CD4-positive, alpha-beta memory T cell (primary cell): ENCODE results near the gene RHOBTB1. TPM values are rescaled to one million over a fixed set of nuclear protein-coding genes. Genes with fewer than 3 reads are reported as not detected.

Experiments used
- CTCF ChIA-PET: fragments of 350-600 bp; sonication (Branson Sonifier 250); formaldehyde crosslinking; loops from one replicate; lab custom pipeline; 2021; ENCODE audit warnings: inconsistent platforms; ENCODE audit not compliant: partially characterized antibody; lab: Charles Lee
- POLR2A ChIA-PET: fragments of 350-600 bp; sonication (Branson Sonifier 250); formaldehyde crosslinking; loops from one replicate; lab custom pipeline; 2021; ENCODE audit not compliant: partially characterized antibody; lab: Charles Lee
- DNase-seq, 5 donors: peaks; one replicate each; pipeline versions ENCODE4 v3.0.0 to v3.0.0-alpha.2; 2020 to 2022; ENCODE audit warnings: mixed read lengths in 1 of 5
- H3K27ac ChIP-seq: one replicate; pipeline ENCODE4 v1.7.0; 2013; ENCODE audit warnings: low read depth, low read length
- H3K27me3 ChIP-seq: 2 replicates; pipeline ENCODE4 v1.7.0; 2013; ENCODE audit warnings: mild to moderate bottlenecking, low read length, moderate library complexity; ENCODE audit not compliant: insufficient read depth
- H3K36me3 ChIP-seq: 2 replicates; pipeline ENCODE4 v1.7.0; 2013; ENCODE audit warnings: mild to moderate bottlenecking, low read length, moderate library complexity; ENCODE audit not compliant: insufficient read depth
- H3K4me1 ChIP-seq: 2 replicates; pipeline ENCODE4 v1.7.0; 2013; ENCODE audit warnings: mild to moderate bottlenecking, low read length, moderate library complexity; ENCODE audit not compliant: insufficient read depth
- H3K4me3 ChIP-seq, 2 donors: one replicate each; pipeline ENCODE4 v1.7.0; 2013; ENCODE audit warnings: low read length in 2 of 2, mild to moderate bottlenecking in 1 of 2
- H3K9me3 ChIP-seq, 2 donors: one replicate each; pipeline ENCODE4 v1.7.0; 2013; ENCODE audit warnings: low read length in 2 of 2, control low read depth in 1 of 2; ENCODE audit not compliant: control insufficient read depth in 1 of 2
- H3K27ac Mint-ChIP-seq, 7 donors: one replicate each; pipeline ENCODE4 v1.8.0; 2020 to 2021; ENCODE audit warnings: mixed read lengths in 7 of 7, mild to moderate bottlenecking in 6 of 7, inconsistent platforms in 3 of 7, moderate library complexity in 3 of 7
- H3K27me3 Mint-ChIP-seq, 2 donors: one replicate each; pipeline ENCODE4 v1.8.0; 2020 to 2021; ENCODE audit warnings: mixed read lengths in 2 of 2
- H3K36me3 Mint-ChIP-seq, 2 donors: one replicate each; pipeline ENCODE4 v1.8.0; 2020 to 2021; ENCODE audit warnings: mixed read lengths in 2 of 2, inconsistent platforms in 1 of 2, mild to moderate bottlenecking in 1 of 2
- H3K4me1 Mint-ChIP-seq, 4 donors: one replicate each; pipeline ENCODE4 v1.8.0; 2020 to 2021; ENCODE audit warnings: mixed read lengths in 4 of 4, mild to moderate bottlenecking in 1 of 4
- H3K4me3 Mint-ChIP-seq, 8 donors: one replicate each; pipeline ENCODE4 v1.8.0; 2020 to 2021; ENCODE audit warnings: mixed read lengths in 8 of 8, mild to moderate bottlenecking in 7 of 8, moderate library complexity in 6 of 8, inconsistent platforms in 3 of 8
- H3K9me3 Mint-ChIP-seq, 8 donors: one replicate each; pipeline ENCODE4 v1.8.0; 2020 to 2021; ENCODE audit warnings: mixed read lengths in 8 of 8, mild to moderate bottlenecking in 5 of 8, inconsistent platforms in 3 of 8, moderate library complexity in 1 of 8
- intact Hi-C: fragments of 100-400 bp; cut with micrococcal nuclease; formaldehyde crosslinking; loops from one replicate; pipeline ENCODE4 v1.15.1; 2023
- polyA plus RNA-seq, 2 donors: library from polyadenylated mRNA; unstranded; fragments of 300-500 nt; fragmentation: Illumina TruSeq; gene quantifications; one replicate each; pipeline ENCODE4 v1.2.3, GENCODE V29; 2021
- total RNA-seq, 2 experiments: library from RNA; stranded (reverse); gene quantifications; one replicate each; pipeline ENCODE4 v1.2.3, GENCODE V29; 2021

RHOBTB1 gene
- total and polyA plus RNA-seq, 4 experiments from 2014 or later, result 0.25 TPM; not detected in 3

DNA sequence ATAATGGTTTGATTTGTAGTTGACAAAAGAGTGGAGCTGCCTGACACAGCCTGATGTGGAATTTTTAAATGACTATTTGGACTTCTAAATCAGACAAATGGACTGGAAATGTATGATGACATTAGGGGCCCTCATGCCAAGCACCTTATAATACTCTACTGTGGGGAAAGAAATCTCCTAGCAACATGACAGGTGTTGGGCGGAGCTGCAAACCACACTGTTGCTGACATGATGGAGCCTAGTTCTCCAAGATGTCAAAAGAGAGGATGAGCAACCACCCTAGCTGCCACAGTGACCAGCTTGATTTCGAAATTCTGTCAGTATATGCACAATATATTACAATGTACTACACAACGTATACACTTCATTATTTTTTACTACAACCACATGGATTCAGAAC, 65.8 kb downstream of the RHOBTB1 start:
- H3K27me3 ChIP-seq, result no peaks in the 10 kb centered on the region
- CTCF ChIA-PET, result no interaction called here
- Mint-ChIP-seq H3K27ac (no peak overlapping the region), H3K27me3 (peaks cover 3 to 4% of the 10 kb centered on the region in 2 donors), H3K36me3 (no peaks in the 10 kb centered on the region), H3K4me1 (no peaks in the 10 kb centered on the region), H3K4me3 (no peak overlapping the region), H3K9me3 (peaks cover 0 to 2% (median 0%) of the 10 kb centered on the region in 8 donors)
- no peak overlapping the region for H3K4me3 ChIP-seq
- no peak for DNase-seq
- no peak overlapping the region for H3K27ac ChIP-seq
- no peaks in the 10 kb centered on the region for H3K36me3 ChIP-seq
- H3K9me3 ChIP-seq, result no peaks in the 10 kb centered on the region
- no peaks in the 10 kb centered on the region for H3K4me1 ChIP-seq
- intact Hi-C loops, result no loop called here
- POLR2A ChIA-PET, result no interaction called here

DNA sequence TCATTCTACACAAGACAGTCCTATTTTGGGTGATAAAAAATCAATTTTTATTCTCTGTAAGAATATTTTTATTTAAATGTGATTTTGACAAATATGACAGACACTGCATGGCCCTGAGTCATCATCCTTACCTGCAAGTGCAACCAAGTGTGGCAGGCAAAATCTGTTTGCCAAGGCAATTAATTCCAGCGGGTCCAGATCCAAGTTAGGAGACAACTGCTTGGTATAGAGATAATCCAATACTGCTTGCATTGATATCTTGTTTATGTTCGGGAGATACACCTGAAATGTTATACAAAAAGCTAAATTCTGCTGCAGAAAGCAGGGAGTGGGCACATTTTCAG, 66.2 kb downstream of the RHOBTB1 start:
- Mint-ChIP-seq H3K9me3 (peaks cover 0 to 2% (median 0%) of the 10 kb centered on the region in 8 donors), H3K36me3 (no peaks in the 10 kb centered on the region), H3K27ac (no peak overlapping the region), H3K27me3 (peaks cover 0 to 3% of the 10 kb centered on the region in 2 donors), H3K4me3 (no peak overlapping the region), H3K4me1 (no peaks in the 10 kb centered on the region)
- intact Hi-C loops, result no loop called here
- ChIA-PET POLR2A (no interaction called here), CTCF (interaction anchor here (1.2 kb wide), 1 partner anchor 9 kb away, joined by 3 read pairs; no protein-coding TSS in a partner anchor)
- Histone ChIP-seq H3K27ac (no peak overlapping the region), H3K4me3 (no peak overlapping the region), H3K36me3 (no peaks in the 10 kb centered on the region), H3K27me3 (no peaks in the 10 kb centered on the region), H3K4me1 (no peaks in the 10 kb centered on the region), H3K9me3 (no peaks in the 10 kb centered on the region)
- no peak for DNase-seq

DNA sequence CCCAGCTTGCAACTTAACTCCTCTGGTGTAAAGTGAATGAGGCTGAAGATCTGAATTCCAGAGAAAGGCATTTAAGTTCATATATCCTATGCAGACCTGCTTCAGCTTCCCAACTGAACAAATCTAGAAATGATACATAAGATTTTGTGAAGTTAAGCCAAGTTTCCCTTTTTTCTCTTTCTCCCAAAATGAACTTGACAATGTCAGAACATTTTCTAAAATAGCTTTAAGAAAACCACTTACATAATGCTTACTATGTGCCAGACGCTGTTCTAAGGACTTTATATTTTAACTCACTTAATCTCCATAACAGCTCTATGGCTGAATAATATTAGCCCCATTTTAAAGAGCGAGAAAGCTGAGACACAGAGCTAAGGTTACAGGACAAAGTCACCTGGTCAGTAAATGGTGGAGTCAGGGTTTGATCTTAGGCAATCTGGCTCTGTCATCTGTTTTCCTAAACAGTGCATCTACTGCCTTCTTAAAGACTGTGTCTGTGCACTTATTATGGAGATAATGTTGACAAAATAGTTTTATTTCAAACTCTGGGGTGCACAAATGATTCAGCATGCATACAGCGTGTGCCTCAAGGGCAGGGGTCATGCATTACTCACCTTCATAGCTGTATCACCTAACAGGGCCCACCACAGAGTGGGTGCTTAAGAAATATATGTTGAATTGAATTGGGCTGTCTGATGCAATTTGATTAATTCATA, 66.8 kb downstream of the RHOBTB1 start:
- no peak overlapping the region for H3K4me3 Mint-ChIP-seq
- H3K27ac Mint-ChIP-seq, result no peak overlapping the region

DNA sequence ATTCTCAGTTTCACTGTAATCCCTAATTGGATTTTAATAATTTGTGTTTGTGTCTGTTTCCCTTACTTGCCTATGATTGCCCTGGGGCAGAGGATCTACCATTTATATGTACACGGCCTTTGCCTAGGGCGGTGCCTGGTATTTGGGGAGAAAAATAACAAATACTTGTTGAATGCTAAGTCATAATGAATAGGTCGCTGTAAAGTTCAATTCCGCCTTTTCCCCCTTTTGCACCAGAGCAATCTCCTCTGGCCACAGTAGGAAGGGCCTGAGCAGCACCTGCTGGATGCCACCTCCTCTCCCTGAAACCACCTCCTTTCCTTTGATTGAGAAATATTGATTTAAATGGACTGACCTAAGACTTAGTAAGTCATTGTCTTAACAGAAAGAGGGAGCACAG, 70.2 kb downstream of the RHOBTB1 start:
- no peaks in the 10 kb centered on the region for H3K27me3 ChIP-seq
- intact Hi-C loops, result no loop called here
- DNase-seq, result no peak
- H3K36me3 ChIP-seq, result no peaks in the 10 kb centered on the region
- H3K27ac ChIP-seq, result no peak overlapping the region
- CTCF ChIA-PET, result no interaction called here
- Mint-ChIP-seq H3K4me1 (no peaks in the 10 kb centered on the region), H3K27me3 (peaks cover 2 to 5% of the 10 kb centered on the region in 2 donors), H3K36me3 (no peaks in the 10 kb centered on the region), H3K9me3 (no peaks in the 10 kb centered on the region), H3K4me3 (no peak overlapping the region), H3K27ac (no peak overlapping the region)
- no peaks in the 10 kb centered on the region for H3K9me3 ChIP-seq
- H3K4me1 ChIP-seq, result no peaks in the 10 kb centered on the region
- POLR2A ChIA-PET, result no interaction called here
- H3K4me3 ChIP-seq, result no peak overlapping the region

More for the DNA sequence above, 66.8 kb downstream of the RHOBTB1 start:
- Mint-ChIP-seq H3K36me3 (no peaks in the 10 kb centered on the region), H3K9me3 (peaks cover 0 to 2% (median 0%) of the 10 kb centered on the region in 8 donors), H3K27me3 (peaks cover 0 to 3% of the 10 kb centered on the region in 2 donors), H3K4me1 (no peaks in the 10 kb centered on the region)
- Histone ChIP-seq H3K36me3 (no peaks in the 10 kb centered on the region), H3K27me3 (no peaks in the 10 kb centered on the region), H3K4me1 (no peaks in the 10 kb centered on the region), H3K27ac (no peak overlapping the region), H3K9me3 (no peaks in the 10 kb centered on the region), H3K4me3 (no peak overlapping the region)
- POLR2A ChIA-PET, result no interaction called here
- no peak for DNase-seq
- CTCF ChIA-PET, result interaction anchor here (1.2 kb wide), 1 partner anchor 10 kb away, joined by 3 read pairs; no protein-coding TSS in a partner anchor
- intact Hi-C loops, result no loop called here

DNA sequence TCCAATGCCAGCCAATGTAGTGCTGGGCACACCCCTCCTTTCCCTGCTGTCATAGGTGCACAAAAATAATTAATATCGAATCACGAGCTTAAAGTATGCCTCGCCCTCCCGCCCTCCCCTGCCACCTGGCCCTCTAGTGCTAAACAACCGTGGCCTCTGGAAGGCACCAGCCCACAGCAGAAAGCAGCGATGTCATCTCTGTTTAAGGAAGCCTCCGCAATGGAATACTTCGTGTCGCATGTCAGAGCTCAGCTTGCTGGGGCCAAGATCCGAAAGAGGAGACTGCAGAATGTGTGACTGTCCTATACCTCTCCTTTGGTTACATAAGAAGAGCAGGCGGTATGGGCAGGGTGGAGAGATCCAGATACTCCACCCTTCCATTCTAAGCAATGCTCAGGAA, 71.5 kb downstream of the RHOBTB1 start:
- no peaks in the 10 kb centered on the region for H3K36me3 Mint-ChIP-seq
- H3K4me3 Mint-ChIP-seq, result no peak overlapping the region
- H3K4me1 ChIP-seq, result no peaks in the 10 kb centered on the region
- H3K9me3 Mint-ChIP-seq, result no peaks in the 10 kb centered on the region
- ChIA-PET POLR2A (no interaction called here), CTCF (no interaction called here)
- intact Hi-C loops, result no loop called here
- no peaks in the 10 kb centered on the region for H3K4me1 Mint-ChIP-seq
- H3K9me3 ChIP-seq, result no peaks in the 10 kb centered on the region
- no peaks in the 10 kb centered on the region for H3K27me3 ChIP-seq
- no peaks in the 10 kb centered on the region for H3K36me3 ChIP-seq
- no peak overlapping the region for H3K27ac Mint-ChIP-seq
- no peak for DNase-seq
- H3K4me3 ChIP-seq, result no peak overlapping the region
- no peak overlapping the region for H3K27ac ChIP-seq
- peaks cover 2 to 8% of the 10 kb centered on the region in 2 donors for H3K27me3 Mint-ChIP-seq

DNA sequence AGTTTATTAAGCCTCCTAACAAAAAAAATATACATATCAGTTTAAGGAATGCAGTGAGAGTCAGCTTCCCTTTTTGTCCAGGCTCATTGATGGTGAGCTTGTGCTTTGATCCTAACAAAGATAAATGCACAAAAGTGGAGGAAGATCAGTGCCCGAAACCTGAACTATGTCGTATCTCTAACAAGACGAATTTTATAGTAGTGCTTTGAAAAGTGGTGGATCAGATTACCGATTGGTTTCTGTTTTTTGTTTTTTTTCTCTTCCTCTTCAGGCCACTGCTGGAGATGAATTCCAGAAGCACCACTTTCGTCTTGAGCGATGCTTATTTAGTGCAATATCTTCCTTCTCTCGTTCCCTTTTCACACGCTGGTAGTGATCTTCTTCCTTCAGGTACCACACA, 72.8 kb downstream of the RHOBTB1 start:
- Mint-ChIP-seq H3K36me3 (no peaks in the 10 kb centered on the region), H3K9me3 (no peaks in the 10 kb centered on the region), H3K27me3 (peaks cover 9 to 10% of the 10 kb centered on the region in 2 donors), H3K27ac (no peak overlapping the region), H3K4me3 (no peak overlapping the region), H3K4me1 (no peaks in the 10 kb centered on the region)
- intact Hi-C loops, result no loop called here
- H3K4me3 ChIP-seq, result no peak overlapping the region
- ChIA-PET CTCF (no interaction called here), POLR2A (no interaction called here)
- H3K4me1 ChIP-seq, result no peaks in the 10 kb centered on the region
- no peaks in the 10 kb centered on the region for H3K9me3 ChIP-seq
- H3K27ac ChIP-seq, result no peak overlapping the region
- no peaks in the 10 kb centered on the region for H3K27me3 ChIP-seq
- no peak for DNase-seq
- H3K36me3 ChIP-seq, result no peaks in the 10 kb centered on the region

DNA sequence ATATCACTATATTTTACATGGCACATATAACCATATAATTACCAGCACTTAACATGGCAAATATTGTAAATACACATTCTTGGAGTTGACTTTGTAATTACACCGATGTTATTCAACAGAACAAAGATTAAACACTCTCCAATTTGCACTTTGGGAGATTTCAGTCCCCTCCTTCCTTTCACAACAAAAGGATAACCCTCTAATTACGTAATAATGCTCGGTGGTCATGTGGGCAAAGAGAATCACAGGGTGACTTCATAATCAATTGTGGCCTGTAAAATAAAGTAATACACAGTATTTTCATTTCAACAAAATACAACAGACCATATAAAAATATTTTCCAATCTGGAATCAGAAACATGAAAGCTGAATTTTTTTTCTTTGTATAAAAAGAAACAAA, 73.2 kb downstream of the RHOBTB1 start:
- Mint-ChIP-seq H3K4me3 (no peak overlapping the region), H3K4me1 (no peaks in the 10 kb centered on the region), H3K9me3 (no peaks in the 10 kb centered on the region), H3K36me3 (no peaks in the 10 kb centered on the region), H3K27me3 (peaks cover 12% of the 10 kb centered on the region in 2 donors), H3K27ac (no peak overlapping the region)
- CTCF ChIA-PET, result no interaction called here
- Histone ChIP-seq H3K4me1 (no peaks in the 10 kb centered on the region), H3K36me3 (no peaks in the 10 kb centered on the region), H3K27me3 (no peaks in the 10 kb centered on the region), H3K27ac (no peak overlapping the region), H3K9me3 (no peaks in the 10 kb centered on the region), H3K4me3 (no peak overlapping the region)
- intact Hi-C loops, result no loop called here
- no peak for DNase-seq
- POLR2A ChIA-PET, result no interaction called here
